ENCODE measurements around the gene C3AR1.
A peak's percentile ranks its signal among the peaks of the same experiment; 100 is the strongest.
"Not testable (repeated sequence)": the region's sequence is repeated elsewhere in the genome, so short reads cannot be mapped to it uniquely, and the experiment has no call there.

Gene C3AR1

GRCh38 chr12:8065991-8066594, at the start of gene C3AR1:
Gene C3AR1, minus strand, starts transcription at chr12:8066359. Its CDS starts 6,174 bp downstream, at chr12:8060185.
- DNase-seq = peak; percentile 77

DNA sequence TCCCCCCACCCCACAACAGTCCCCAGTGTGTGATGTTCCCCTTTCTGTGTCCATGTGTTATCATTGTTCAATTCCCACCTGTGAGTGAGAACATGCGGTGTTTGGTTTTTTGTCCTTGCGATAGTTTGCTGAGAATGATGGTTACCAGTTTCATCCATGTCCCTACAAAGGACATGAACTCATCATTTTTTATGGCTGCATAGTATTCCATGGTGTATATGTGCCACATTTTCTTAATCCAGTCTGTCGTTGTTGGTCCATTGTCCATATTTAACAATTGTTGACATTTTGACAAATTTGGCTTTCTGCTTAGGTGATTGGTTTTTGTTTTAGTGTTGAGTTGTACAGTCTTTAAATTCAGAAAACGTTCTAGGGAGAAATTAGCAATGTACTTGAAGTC, 47.0 kb upstream of the C3AR1 start:
- not testable (repeated sequence) for DNase-seq

- peak; percentile 82 for DNase-seq
These were observed 42.7 kb upstream of the C3AR1 start for GRCh38 chr12:8108808-8109398.

- DNase-seq = no peak
These were observed 33.1 kb upstream of the C3AR1 start for GRCh38 chr12:8099235-8099634.

DNA sequence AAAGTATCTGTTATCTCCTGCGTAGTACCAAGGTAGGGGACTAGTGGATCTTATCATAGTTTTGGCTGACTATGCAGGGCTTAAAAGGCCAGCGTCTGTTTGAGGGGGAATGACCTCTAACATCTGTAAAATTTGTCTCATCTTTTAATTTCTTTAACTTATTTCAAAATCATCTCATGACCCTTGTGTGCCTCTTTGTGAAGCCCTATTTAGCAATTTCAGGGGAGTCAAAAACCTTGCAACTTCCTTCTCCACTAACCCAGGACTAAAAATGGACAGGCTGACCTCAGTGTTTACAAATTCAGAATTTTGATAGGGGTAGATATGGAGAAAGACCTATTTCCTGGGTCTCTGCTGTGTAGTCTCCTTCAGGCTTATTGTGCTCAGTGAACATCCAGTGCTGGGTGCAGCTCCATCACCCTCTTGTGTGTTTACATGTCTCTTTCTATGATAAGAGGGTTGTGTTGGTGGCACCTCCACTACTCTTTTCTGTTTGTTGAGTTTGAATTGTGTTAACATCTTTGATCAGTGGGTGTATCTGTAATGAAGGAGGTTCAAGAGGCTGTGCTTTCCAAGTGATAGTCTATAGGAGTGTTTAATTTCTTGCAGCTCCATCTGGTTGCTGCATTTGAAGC, 30.2 kb upstream of the C3AR1 start:
- DNase-seq = no peak

DNA sequence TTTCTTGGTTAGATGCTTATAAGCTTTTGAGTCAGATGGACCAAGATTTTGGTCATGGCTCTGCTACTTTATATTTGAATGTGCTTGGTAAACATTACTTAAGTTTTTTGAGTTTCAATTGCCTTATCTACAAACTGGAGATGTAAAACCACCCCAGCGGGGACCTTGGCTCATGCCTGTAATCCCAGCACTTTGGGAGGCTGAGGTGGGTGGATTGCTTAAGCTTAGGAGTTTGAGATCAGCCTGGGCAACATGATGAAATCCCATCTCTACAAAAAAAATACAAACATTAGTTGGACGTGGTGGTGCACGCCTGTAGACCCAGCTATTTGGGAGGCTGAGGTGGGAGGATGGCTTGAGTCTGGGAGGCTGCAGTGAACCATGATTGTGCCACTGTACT, 27.1 kb upstream of the C3AR1 start:
- no peak for DNase-seq

GRCh38 chr12:8089716-8090115, 23.6 kb upstream of the C3AR1 start:
- DNase-seq = no peak

DNA sequence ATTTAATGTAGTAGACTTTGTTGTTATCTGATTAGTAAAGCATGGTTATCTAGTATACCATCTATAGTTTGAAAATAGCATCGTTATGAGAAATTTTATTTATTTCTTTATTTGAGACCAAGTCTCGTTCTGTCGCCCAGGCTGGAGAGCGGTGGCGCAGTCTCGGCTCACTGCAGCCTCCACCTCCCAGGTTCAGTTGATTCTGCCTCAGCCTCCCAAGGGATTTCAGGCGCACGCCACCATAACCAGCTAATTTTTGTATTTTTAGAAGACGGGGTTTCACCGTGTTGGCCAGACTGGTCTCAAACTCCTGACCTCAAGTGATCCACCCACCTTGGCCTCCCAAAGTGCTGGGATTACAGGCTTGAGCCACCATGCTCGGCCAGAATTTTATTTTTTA, 23.1 kb upstream of the C3AR1 start:
- DNase-seq = not testable (repeated sequence)

DNA sequence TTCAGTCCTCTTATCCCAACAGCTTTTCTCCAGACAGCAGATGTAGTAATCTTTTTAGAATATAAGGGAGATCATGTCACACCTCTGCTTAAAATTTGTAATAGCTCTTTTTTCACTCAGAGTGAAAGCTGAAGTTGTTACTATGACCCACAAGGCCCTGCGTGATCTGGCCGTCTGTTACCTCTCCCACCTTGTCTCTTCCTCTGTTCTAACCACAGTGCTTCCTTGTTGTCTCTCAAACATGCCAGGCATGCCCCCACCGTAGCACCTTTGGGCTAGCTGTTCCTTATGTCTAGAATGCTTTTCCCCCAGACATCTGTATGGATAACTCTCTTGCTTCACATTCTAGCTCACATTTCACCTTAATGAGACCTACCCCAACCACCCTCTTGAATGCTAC, 22.4 kb upstream of the C3AR1 start:
- DNase-seq = peak; percentile 63

DNA sequence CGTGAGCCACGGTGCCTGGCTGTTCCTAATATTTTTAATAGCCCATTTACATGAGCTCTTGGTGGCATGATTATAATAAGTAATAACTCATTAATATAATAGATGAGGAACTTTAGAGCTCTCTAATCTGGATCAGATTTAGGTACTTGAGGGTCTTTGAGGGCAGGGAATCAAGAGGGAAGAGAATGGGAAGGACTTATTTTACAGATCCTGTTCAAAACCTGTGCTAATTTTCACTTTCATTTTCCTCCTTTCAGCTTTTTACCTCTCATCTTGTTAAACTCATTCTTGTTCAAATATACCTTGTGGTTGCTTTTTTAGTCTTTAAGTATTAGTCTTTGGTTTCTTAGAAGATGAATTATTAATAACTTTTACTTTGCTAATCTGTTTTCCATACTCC, 21.5 kb upstream of the C3AR1 start:
- no peak for DNase-seq

- peak; percentile 25 for DNase-seq
These were observed 18.2 kb upstream of the C3AR1 start for GRCh38 chr12:8084351-8084750.

DNA sequence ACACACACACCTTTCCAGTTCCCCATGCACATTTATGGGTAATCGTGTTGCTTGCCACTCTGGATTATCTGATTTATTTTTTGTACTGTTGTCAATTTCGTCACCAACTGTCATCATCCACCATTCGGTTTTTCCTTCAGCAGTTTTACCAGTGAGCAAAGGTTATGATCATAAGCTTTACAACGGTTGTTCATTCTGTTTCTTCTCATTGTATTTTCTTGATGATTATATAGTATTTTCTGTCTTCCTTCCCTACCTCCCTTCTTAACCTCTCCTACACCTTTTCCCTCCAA, 16.6 kb upstream of the C3AR1 start:
- peak; percentile 35 for DNase-seq

DNA sequence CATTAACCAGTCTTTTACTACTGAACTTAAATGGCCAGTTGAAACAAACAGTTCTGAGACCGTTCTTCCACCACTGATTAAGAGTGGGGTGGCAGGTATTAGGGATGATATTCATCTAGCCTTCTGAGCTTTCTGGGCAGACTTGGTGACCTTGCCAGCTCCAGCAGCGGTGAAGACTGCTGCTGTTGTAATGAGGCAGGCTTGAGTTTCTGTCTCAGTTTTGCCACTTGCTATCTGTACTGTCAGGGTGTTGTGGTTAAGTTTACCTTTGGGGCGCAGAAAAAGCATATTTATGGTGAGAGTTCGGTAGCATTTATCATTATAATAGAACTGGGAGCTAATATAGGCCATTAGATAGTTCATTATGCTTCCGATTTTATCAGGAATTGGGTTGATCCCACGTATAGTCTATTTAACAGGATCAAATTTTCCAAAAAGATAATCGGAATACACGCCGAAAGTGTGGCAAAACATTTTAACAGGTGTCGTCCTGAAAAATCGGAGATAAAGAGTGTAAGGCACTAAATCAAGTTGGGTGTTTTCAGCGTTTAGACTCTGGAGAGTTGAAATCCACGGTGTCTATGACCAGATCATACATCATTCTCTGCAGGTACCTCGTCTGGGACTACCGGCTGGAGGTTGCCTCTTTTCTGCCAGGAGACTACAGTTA, 15.2 kb upstream of the C3AR1 start:
- DNase-seq = peak; percentile 56

DNA sequence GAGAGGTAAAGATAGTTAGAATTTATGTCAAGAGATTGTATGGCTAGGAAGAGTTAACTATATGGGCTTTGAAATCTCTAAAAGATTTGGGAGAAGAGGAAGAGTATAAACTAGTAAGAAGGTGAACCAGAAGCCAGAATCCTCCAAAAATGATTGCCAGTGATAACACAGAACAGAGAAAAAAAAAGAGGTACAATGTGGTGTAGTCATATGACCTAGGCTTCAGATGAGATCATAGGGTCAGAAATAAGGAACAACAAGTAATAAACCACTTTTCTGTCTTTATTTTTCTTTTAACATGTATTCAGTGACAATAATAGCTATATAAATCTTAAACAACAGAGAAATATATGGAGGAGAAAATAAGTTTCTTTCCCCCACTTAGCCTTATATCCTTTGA, 14.0 kb upstream of the C3AR1 start:
- peak; percentile 16 for DNase-seq

GRCh38 chr12:8078916-8079315, 12.8 kb upstream of the C3AR1 start:
- DNase-seq = no peak

DNA sequence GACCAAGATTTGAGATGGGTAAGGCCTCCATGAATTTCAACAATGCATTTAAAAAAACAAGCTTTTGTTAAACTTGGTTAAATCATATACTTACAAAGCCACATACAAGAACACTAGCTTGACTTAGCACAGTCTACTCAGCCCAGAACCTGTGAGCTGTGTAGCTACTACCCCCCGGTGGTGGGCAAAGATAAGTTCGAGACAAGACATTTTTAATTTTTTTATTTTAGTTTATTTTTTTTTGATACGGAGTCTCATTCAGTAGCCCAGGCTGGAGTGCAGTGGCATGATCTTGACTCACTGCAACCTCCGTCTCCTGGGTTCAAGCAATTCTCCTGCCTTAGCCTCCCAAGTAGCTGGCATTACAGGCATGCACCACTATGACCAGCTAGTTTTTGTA, 12.2 kb upstream of the C3AR1 start:
- DNase-seq = peak; percentile 81

- no peak for DNase-seq
These were observed 11.0 kb upstream of the C3AR1 start for GRCh38 chr12:8077207-8077606.

DNA sequence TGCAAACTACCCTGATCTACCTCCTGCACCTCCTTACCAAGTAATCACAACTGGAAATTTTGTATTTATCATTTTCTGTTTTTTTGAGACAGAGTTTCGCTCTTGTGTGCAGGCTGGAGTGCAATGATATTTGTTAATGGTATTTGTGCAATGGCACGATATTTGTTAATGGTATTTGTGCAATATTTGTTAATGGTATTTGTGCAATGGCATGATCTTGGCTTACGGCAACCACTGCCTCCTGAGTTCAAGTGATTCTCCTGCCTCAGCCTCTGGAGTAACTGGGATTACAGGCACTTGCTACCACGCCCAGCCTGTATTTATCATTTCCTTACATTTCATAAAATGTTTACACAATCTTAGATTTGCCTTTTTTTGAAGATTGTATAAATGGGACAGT, 10.2 kb upstream of the C3AR1 start:
- DNase-seq = no peak

- DNase-seq = no peak
These were observed 9.8 kb upstream of the C3AR1 start for GRCh38 chr12:8075935-8076334.

DNA sequence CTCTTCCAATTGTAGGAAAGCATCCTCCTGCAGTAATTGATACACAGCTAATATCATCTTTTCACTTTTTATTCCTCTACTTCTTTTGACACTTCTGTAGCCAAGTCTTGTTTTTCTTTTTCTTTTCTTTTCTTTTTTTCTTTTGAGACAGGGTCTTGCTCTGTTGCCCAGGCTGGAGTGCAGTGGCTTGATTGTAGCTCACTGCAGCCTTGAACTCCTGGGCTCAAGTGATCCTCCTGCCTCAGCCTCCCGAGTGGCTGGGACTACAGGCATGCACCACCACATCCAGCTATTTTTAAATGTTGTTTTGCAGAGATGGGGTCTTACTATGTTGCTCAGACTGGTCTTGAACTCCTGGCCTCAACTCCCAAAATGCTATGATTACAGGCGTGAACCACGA, 5.7 kb upstream of the C3AR1 start:
- not testable (repeated sequence) for DNase-seq

- no peak for DNase-seq
These were observed 3.4 kb upstream of the C3AR1 start for GRCh38 chr12:8069582-8069981.

GRCh38 chr12:8064131-8064530, 2.0 kb downstream of the C3AR1 start:
- no peak for DNase-seq

- no peak for DNase-seq
These were observed 7.7 kb downstream of the C3AR1 start for GRCh38 chr12:8058506-8058905.

GRCh38 chr12:8057839-8058238, 8.3 kb downstream of the C3AR1 start:
- DNase-seq = no peak
